Lower leg skin (tissue), 3 donors: ENCODE data around the gene ZFP36.

ENCODE experiments used
- CTCF ChIP-seq, 3 donors: fragments of 450-650 bp; IDR thresholded peaks; one replicate each; pipeline ENCODE4 v1.5.1; 2016; ENCODE audit warnings: antibody characterized with exemption in 3 of 3, mild to moderate bottlenecking in 3 of 3, moderate library complexity in 2 of 3
- POLR2A ChIP-seq, 2 donors: fragments of 450-650 bp; IDR thresholded peaks; one replicate each; pipeline ENCODE4 v1.6.1; 2016 to 2017; ENCODE audit warnings: antibody characterized with exemption in 2 of 2, mild to moderate bottlenecking in 1 of 2, moderate library complexity in 1 of 2

DNA sequence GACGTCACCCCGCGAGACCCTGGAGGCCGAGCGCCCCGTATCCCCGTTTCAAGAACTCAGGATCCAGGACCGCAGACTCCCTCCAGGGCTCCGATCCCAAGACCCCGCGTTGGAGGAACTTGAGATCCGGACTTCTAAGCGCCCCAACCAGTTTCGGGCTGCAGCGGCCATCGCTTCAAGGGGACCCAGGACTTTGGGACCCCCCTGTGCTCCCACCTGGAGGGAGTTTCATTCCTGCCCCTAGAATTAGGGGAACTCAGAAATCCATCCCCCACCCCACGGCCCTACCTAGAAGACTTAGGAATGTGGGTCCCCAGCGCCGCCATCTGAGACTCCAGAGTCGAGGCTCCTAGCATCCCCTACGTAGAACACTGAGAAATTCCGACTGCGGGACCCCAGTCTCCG, 6.2 kb downstream of the ZFP36 start:
- TF ChIP-seq CTCF (IDR thresholded peaks at IDR 0.05) (peak in 1 of 3 donors; percentile 70), POLR2A (IDR thresholded peaks at IDR 0.05) (no peak)
